SK-N-SH treated with all-trans-retinoic acid at 6 μM for 48 hours (cell line): ENCODE data around the gene RNF19B.

Experiments
- ARNTL ChIP-seq: fragments of 450-650 bp; formaldehyde crosslinking; IDR thresholded peaks from 2 replicates; pipeline ENCODE4 v1.5.0; 2020; ENCODE audit warnings: low read depth, mild to moderate bottlenecking, moderate library complexity, borderline replicate concordance
- BACH2 ChIP-seq: fragments of 250-450 bp; sonication (Bioruptor Pico); IDR thresholded peaks from 2 replicates; pipeline ENCODE4 v1.9.0; 2021; ENCODE audit warnings: mild to moderate bottlenecking, borderline replicate concordance
- GLIS3 ChIP-seq: fragments of 250-450 bp; sonication (Bioruptor Pico); IDR thresholded peaks from 2 replicates; pipeline ENCODE4 v1.5.0; 2020; ENCODE audit warnings: mild to moderate bottlenecking, moderate library complexity
- PPARA ChIP-seq: fragments of 250-450 bp; sonication (Bioruptor Pico); IDR thresholded peaks from 2 replicates; pipeline ENCODE4 v1.5.0; 2020; ENCODE audit warnings: mild to moderate bottlenecking, borderline replicate concordance
- RARB ChIP-seq: fragments of 250-450 bp; sonication (Bioruptor Pico); IDR thresholded peaks from 2 replicates; pipeline ENCODE4 v1.8.0; 2021; ENCODE audit warnings: mild to moderate bottlenecking, moderate library complexity
- SNAI2 ChIP-seq: fragments of 250-450 bp; sonication (Bioruptor Pico); IDR thresholded peaks from 2 replicates; pipeline ENCODE4 v1.5.0; 2020; ENCODE audit warnings: mild to moderate bottlenecking, moderate library complexity
- TCF4 ChIP-seq: fragments of 250-450 bp; sonication (Bioruptor Pico); IDR thresholded peaks from 2 replicates; pipeline ENCODE4 v1.8.0; 2021; ENCODE audit warnings: mild to moderate bottlenecking, moderate library complexity, borderline replicate concordance
- TOX ChIP-seq: fragments of 250-450 bp; sonication (Bioruptor Pico); IDR thresholded peaks from 2 replicates; pipeline ENCODE4 v1.8.0; 2021; ENCODE audit warnings: mild to moderate bottlenecking, moderate library complexity, borderline replicate concordance
- ZFP3 ChIP-seq: fragments of 250-450 bp; sonication (Bioruptor Pico); IDR thresholded peaks from 2 replicates; pipeline ENCODE4 v1.5.0; 2020; ENCODE audit warnings: mild to moderate bottlenecking, moderate library complexity
- ZFP30 ChIP-seq: fragments of 450-650 bp; formaldehyde crosslinking; IDR thresholded peaks from 2 replicates; pipeline ENCODE4 v1.5.0; 2022; ENCODE audit warnings: mild to moderate bottlenecking, moderate library complexity
- TF ChIP-seq, protein P1 (sequence below): fragments of 250-450 bp; sonication (Bioruptor Pico); IDR thresholded peaks from 2 replicates; pipeline ENCODE4 v1.8.0; 2020; ENCODE audit warnings: mild to moderate bottlenecking, moderate library complexity, borderline replicate concordance

DNA sequence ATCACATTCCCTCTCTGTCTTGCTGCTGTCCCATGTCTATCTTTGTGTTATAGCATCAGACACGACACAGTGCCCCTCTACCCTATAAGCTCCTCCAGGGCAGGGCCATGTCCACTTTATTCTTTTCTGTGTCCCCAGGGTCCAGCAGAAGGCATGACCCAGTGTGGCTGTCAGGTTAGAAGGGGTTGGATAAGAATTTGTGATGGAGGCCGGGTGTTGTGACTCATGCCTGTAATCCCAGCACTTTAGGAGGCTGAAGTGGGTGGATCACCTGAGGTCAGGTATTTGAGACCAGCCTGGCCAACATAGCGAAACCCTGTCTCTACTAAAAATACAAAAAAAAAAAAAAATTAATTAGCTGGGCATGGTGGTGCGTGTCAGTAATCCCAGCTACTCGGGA, 26.3 kb upstream of the RNF19B start:
- TF ChIP-seq TCF4 (CRISPR knock-in tag), result no peak
- no peak for TF ChIP-seq PPARA (CRISPR knock-in tag)
- no peak for TF ChIP-seq ZFP30 (CRISPR knock-in tag)
- no peak for TF ChIP-seq BACH2 (CRISPR knock-in tag)
- no peak for TF ChIP-seq RARB (CRISPR knock-in tag)
- no peak for TF ChIP-seq ZFP3
- TF ChIP-seq SNAI2 (CRISPR knock-in tag), result no peak
- TF ChIP-seq GLIS3, result no peak
- TF ChIP-seq ARNTL (CRISPR knock-in tag), result no peak
- TF ChIP-seq, protein P1, sequence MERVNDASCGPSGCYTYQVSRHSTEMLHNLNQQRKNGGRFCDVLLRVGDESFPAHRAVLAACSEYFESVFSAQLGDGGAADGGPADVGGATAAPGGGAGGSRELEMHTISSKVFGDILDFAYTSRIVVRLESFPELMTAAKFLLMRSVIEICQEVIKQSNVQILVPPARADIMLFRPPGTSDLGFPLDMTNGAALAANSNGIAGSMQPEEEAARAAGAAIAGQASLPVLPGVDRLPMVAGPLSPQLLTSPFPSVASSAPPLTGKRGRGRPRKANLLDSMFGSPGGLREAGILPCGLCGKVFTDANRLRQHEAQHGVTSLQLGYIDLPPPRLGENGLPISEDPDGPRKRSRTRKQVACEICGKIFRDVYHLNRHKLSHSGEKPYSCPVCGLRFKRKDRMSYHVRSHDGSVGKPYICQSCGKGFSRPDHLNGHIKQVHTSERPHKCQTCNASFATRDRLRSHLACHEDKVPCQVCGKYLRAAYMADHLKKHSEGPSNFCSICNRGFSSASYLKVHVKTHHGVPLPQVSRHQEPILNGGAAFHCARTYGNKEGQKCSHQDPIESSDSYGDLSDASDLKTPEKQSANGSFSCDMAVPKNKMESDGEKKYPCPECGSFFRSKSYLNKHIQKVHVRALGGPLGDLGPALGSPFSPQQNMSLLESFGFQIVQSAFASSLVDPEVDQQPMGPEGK (CRISPR knock-in tag), result no peak
- no peak for TF ChIP-seq TOX
